GM20431 (cell line): ENCODE results near the gene GPR4.
"Not testable (repeated sequence)": the region's sequence is repeated elsewhere in the genome, so short reads cannot be mapped to it uniquely, and the experiment has no call there.

Experiments used
- in situ Hi-C: fragments of 300-500 bp; cut with MseI, MboI; formaldehyde crosslinking; loops from one replicate; pipeline ENCODE4 v1.15.0; 2020; ENCODE audit warnings: low sequenced_read_pairs; ENCODE audit not compliant: unreplicated experiment

GPR4 gene

DNA sequence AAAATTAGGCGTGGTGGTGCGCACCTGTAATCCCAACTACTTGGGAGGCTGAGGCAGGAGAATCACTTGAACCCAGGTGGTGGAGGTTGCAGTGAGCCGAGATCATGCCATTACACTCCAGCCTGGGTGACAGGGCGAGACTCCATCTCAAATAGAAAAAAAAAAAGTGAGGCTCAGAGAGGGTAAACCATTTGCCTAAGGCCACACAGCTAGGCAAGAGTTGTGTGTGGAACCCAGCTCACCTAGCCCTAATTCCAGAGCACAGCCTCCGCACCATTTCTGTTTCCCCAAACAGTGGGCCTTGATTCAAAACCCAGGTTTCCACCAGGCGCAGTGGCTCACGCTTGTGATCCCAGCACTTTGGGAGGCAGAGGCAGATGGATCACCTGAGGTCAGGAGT lies 26.2 kb upstream of the GPR4 start:
- in situ Hi-C loops: not testable (repeated sequence)

DNA sequence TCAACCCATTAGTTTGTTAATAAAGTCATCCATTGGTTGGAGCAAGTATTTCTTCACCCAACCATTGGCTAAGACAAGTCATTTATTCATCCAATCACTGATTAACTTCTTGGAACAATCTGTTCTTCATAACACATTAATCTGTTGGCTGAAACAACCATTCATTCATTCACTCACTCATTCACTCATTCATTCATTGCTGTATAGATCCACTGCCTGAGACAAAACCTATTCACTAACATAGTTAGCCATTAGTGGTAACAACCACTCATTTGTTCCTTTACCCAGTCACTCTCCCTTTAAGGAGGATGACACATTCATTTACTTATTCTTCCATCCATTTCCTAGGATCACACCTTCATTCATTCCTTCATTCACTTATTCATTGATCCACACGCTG lies 22.0 kb upstream of the GPR4 start:
- in situ Hi-C loops: no loop called here

DNA sequence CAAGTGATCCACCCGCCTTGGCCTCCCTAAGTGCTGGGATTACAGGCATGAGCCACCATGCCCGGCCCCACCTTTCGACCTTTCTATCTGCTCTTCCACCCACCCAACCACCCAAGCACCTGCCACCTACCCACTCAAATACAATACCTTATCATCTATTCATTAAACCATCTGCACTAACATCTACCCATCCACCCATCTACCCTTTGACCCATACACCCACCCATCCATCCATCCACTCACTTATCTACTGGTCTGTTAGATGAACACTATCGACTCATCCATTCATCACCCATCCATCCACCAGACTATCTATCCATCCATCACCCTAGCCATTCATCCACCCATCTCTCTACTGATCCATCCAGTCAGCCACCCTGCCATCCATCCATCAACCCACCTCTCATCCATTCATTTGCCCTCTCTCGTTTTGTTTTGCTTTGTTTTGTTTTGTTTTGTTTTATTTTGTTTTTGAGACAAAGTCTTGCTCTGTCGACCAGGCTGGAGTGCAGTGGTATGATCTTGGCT lies 20.0 kb upstream of the GPR4 start:
- in situ Hi-C loops: no loop called here

DNA sequence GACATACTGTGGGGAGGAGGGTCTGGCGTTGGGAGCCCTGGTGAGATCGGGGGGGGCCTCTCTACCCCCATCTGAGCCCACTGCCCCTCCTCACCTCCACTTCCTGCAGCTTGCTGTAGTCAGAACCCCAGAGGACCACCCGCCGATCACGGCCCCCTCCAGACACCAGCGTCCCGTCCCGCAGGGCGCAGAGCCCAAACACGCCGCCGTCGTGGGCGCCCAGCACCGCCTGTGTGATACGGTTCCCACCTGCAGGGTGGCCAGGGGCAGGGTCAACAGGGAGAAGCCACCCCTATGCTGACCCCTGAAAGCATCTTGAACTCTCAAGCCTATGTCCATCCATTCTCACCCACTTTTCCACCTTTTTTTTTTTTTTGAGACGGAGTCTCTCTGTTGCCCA lies 19.4 kb upstream of the GPR4 start:
- in situ Hi-C loops: no loop called here

DNA sequence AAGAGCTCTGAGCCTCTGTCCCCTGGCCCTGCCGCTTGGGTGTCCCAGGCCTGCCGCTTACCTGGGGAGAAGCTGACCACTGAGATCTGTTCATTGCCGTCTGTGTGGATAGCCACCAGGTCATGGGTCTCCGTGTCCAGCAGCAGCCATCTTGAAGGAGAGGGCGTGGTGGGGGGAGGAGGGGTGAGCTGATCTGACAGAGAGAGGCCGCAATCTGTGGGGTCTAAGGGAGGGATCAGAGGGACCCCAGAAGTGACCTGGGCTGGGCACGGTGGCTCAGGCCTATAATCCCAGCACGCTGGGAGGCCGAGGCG lies 14.6 kb upstream of the GPR4 start:
- in situ Hi-C loops: no loop called here

DNA sequence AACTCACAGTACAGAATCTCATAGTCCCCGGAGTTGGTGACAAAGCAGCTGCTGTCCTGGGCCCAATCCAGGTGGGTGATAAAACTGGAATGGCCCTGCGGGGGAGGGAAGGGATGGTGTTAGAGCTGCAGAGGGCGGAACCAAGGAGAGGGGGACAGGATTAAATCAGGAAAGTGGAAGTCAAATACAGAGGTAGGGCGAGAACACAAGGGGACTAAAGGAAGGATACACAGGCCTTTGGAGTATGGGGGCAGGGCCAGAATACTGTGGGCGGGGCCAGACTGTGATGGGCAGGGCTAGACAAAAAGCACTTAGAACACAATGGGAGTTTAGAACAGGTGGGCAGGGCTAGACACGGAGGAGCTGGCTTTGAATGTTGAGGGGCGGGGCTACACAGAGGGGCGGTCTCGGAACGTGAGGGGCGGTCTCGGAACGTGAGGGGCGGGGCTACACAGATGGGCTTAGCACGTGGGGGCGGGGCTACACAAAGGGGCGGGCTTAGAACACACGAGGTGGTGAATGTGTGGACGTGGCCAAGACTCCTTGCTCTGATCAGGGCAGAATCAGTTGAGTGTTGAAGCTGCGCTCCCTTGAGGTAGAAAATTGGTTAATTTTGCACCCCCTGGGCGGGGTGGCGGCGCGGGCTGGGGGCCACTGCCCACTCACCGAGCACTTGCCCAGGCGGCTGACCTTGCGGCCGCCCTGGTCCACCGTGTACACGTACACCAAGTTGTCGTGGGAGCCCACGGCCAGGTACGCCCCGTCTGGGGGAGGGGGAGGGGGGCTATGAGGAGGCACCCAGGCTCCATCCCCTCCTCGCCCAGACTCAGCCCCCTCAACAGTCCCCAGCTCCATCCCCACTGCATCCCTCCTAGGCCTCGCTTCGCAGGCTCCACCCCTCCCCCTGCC lies 14.0 kb upstream of the GPR4 start:
- in situ Hi-C loops: no loop called here

DNA sequence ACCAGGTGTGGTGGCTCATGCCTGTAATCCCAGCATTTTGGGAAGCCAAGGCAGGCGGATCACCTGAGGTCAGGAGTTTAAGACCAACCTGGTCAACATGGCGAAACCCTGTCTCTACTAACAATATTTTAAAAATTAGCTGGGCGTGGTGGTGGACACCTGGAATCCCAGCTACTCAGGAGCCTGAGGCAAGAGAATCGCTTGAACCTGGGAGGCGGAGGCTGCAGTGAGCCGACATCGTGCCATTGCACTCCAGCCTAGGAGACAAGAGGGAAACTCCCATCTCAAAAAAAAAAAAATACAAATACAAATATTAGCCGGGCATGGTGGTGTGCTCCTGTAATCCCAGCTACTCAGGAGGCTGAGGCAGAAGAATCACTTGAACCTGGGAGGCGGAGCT lies 13.0 kb upstream of the GPR4 start:
- in situ Hi-C loops: not testable (repeated sequence)

DNA sequence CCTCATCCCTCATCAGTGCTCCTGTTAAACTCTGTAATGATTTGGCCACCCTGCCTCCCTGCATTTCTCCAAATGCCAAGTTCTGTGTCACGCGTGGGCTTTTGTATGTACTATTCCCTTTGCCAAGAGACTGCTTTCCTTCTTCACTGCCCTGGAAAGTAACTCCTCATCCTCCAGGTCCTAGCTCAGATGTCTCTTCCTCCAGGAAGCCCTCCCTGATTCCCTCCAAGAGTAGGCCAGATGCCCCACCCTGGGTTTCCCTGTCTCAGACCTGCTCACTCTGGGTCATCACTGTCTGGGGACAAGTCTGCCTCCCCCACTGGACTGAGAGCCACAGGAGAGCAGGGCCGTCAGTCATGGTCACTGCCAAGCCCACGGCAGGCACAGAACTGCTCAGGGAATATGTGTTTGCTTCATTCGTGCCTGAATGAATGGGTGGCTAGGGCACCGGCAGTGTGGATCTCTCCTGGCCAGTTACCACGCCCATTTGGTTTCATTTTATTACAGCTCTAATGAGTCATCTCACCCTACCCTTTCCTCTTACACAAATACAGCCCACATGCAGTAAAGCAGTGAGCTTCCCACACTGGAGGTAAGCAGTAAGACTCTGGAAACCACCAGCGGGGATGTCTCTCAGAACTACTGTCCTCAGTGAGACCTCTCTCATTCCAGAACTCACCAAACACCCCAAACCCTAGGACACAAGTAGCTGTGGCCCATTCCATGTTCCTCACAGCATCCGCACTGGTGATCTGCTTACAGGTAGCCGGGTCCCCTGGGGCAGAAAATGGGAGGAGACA lies 12.1 kb upstream of the GPR4 start:
- in situ Hi-C loops: no loop called here

DNA sequence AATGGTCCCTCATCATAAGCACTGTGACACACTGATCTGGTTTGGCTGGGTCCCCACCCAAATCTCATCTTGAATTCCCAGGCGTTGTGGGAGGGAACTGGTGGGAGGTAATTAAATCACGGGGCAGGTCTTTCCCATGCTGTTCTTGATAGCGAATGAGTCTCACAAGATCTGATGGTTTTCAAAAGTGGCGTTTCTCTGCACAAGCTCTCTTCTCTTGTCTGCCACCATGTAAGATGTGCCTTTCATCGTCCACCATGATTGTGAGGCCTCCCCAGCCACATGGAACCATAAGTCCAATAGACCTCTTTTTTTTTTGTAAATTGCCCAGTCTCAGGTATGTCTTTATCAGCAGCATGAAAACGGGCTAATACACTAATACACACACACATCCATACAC lies 6.9 kb upstream of the GPR4 start:
- in situ Hi-C loops: no loop called here

DNA sequence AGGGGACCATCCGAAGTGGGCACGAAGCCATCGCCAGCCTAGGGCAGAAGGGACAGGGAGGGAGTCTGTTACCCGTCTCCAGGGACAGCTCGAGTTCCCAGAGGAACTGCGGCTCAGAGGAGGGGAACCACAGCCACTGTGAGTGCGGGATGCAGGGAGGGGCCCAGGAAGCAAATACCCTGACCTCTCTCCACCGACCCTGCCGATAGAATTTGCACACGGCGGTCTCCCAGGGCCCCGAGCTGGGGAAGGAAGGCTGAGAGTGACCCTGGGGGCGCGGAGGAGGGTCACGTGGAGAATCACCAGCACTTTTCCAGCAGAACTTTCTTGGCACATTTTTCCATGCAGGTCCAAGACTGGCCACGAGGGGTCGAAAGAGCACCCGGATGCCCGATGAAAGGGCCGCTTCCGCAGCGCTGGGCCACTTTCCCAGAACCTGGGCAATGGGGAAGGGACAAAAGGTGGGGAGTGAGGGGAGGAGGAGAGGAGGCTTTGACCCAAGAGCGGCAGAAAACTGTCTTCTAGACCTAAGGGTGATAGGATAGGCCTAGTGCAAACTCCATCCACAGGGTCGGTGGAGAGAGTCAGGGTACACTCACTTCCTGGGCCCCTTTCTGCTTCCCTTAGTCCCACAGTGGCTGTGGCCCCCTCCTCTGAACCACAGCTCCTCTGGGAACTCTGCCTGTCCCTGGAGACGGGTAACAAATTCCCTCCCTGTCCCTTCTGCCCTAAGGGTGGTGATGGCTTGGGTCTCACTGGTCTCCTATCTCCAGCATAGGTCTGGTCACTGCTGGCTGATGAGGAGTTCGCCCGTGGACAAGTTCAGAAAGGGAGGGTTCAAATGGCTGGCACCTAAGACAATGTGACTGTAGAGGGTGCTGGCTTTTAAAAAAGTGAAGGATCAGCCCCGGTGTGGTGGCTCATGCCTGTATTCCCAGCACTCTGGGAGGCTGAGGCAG lies 5.3 kb upstream of the GPR4 start:
- in situ Hi-C loops: no loop called here

DNA sequence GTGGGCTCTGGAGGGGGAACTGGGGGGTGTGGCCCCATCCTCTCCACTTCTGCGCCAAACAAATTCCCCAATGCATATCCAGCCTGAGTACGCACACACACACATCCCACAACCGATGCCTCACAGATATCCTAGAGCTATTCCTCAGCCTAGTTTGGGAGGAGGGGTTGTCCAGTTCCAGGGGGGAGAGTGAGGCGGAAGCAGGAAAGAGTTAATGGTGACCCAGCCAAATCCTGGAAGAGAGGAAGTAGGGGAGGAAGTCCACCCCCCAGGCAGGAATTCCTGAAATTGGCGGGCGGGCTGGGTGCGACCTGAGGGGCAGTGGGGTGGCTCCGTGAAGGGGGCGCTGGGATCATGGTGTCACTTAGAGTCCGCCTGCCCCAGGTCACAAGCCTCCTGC lies 897 bp downstream of the GPR4 start:
- in situ Hi-C loops: no loop called here

DNA sequence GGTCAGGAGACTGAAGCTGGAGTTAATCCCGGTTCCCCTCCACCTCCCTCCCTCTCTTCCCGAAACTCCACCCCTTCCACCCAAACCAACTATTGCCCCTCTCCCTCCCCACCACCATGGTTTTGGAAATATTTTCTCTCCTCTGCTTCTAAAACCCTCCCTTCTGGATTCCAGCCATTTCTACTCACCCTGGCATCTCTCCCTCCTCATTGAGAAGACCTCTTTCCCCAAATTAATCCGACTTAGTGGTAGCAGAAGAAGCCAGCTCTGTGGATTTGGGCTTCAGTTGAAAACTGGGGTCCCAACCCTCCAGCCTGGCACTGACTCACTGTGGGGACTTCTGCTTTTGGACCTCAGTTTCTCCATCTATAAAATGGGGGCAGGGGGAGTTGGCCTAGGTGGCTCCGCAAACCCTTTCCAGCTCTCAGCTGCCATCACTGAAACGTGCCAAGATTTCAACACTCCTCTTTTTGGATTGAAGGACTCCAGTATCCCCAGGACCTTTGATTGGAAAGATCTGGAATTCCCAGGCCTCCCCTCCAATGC lies 1.6 kb downstream of the GPR4 start:
- in situ Hi-C loops: no loop called here

DNA sequence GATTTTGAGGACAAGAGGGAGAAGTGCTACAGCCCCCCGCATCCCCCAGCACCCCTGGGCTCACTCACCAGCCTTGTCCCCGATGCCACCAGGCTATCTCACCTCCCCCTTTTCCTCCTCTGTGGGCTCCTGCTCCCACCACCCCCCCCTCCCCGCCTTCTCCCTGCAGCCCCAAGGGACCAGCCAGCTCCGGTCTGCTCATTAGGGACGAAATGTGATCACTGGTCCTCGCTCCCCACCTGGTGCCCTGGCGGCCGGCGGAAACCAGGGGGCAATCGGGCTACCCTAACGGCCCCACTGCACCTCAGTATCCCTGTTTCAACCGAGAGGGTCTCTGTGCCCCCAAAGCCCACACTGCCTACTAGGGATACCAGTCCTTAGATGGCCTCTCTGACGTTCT lies 2.7 kb downstream of the GPR4 start:
- in situ Hi-C loops: no loop called here

DNA sequence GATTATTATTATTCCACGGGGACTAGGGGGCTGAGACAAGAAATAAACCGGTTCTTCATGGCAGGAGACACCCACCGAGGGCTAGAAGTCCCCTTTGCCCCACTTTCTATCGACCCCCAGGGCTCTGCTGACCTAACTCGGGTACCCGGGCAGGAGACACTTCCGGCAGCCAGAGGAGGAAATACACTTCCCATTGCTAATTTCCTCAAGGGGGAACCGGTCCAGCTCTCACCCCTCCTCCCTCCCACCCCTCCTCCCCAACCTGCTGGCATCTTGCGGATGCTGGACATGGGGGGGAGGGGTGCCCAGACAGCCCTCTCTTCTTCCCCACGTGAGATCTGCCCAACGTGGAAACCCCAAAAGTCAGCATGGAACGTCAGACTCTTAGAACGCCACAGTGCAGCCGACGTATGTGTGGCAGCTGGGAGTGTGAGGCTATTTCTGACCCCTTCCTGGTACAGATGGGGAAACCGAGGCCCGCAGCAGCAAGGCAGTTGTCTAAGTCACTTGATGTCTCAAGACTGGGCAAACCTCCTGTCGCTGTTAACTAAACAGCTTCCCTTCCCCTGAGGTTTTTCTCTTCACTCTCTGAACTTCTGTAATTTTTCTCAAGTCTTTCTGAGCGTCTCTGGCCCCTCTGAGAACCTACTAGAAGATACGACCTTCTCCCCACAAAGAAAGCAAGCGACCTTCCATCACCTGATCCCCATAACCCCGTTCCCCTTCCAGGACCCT lies 3.6 kb downstream of the GPR4 start:
- in situ Hi-C loops: no loop called here

DNA sequence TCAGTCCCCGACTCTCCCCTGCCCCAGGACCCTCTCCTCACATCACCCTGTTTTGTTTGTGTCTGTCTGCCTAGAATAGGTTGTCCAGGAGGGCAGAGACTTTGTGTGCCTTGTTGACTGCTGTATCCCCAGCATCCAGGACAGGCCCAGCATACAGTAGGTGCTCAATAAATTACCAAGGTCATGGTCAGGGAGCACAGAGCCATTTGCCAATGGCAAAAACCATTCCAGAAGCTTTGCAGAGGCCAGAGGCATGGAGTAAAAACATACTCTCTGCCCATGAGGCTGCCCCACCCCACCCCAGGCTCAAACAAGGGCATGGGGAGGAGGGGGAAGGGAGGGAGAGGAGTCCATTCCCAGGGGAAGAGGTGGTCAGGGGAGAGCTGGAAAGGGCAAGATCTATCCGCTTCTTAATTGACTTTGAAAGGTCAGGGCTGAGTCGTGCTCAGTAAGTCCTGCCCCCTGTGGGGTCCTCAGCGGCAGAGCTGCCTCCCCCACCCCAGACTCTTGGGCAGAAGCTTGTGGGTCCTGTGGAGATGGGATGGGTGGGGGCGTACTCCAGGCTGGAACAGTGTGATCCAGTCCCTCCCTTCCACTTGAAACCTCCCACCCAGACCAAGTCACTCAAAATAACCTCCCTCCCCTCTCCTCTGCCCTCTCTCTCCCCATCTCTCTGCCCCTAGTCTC lies 4.4 kb downstream of the GPR4 start:
- in situ Hi-C loops: no loop called here

DNA sequence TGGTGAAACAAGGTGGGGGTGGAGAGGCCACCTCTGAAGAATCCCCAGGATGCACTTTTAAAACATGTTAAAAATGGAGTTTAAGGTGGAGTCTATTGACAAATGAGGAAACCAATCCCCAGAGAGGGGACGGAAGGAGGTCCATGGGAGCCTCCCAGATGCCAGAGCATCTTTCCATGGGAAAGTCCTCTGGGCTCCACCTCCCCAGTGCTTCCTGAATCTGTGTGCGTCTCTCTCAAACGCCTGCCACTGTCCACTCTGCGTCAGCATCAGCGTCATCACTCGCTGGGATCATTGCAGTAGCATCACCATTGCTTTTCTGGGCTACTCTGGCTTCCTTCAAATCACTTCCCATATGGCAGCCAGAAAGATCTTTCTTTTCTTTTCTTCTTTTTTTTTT lies 6.2 kb downstream of the GPR4 start:
- in situ Hi-C loops: no loop called here

DNA sequence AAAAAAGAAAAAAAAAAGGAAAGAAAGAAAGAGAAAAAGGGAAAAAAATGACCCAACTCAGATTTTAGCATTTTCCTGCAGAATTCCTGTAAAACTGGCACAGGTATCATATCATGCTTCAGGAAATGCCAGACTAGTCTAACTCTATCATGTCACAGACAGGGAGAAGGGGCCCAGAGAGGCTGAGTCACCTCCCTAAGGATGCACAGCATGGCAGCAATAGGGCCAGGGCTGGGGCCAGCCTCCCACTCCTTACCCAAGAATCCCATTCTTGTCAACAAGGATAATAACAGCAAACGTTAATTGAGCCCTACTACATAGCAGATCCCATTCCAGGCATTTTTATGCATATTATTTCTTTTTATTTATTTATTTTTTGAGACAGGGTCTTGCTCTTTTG lies 8.5 kb downstream of the GPR4 start:
- in situ Hi-C loops: no loop called here

DNA sequence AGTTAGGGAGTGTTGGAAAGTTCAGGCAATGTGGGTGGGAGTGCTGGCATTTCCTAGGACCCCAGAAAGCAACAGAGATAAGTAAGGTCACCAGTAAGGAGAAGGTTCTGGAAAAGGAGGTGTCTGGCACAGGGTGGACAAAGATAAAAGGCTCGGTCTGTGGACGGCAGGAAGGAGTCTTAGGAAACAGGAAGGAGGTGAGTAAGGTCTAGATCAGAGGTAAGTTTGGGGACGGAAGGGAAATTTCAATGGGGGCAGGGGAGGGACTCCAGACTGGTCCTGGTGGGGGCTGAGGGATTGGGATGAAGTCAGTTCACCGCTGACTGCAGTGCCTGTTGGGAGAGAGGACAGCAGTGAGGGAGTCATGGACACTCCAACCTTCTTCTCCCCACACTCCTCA lies 9.6 kb downstream of the GPR4 start:
- in situ Hi-C loops: no loop called here

DNA sequence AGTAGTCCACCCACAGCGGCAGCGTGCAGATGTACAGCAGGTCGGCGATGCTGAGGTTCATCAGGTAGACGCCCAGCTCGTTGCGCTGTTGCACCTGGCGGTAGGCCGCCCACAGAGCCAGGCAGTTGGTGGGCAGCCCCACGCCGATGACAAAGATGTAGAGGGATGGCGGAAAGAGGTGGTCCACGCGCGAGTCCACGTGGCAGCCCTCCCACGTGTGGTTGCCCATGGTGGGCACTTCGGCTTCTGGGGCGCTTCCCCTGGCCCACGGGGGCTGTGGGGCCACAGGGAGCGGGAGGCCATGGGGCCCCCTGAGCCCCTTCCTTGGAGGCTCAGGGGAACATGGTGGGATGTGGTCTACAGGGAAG lies 10.4 kb downstream of the GPR4 start:
- in situ Hi-C loops: no loop called here
